Fibroblast of villous mesenchyme (primary cell): ENCODE results near the gene DHRS11. TPM values are rescaled to one million over a fixed set of nuclear protein-coding genes. Genes with fewer than 3 reads are reported as not detected.

Source experiments
- DNase-seq: peaks from one replicate; pipeline ENCODE4 v3.0.0-alpha.2; 2010; ENCODE audit warnings: low read depth
- H3K4me3 ChIP-seq: 2 replicates; pipeline ENCODE4 v1.5.1; 2011; ENCODE audit warnings: low read depth, mild to moderate bottlenecking, low read length
- total RNA-seq: library from RNA; depleted of rRNA; stranded (reverse); fragments of >200 nt; gene quantifications from 2 replicates; pipeline ENCODE4 v1.2.3, GENCODE V29; 2012
- TF ChIP-seq, protein P1 (sequence below): IDR thresholded peaks from 2 replicates; pipeline ENCODE4 v1.5.1; 2012; ENCODE audit warnings: low read depth, mild to moderate bottlenecking, low read length; ENCODE audit not compliant: insufficient read depth

DHRS11 gene
- total RNA-seq, 1 donor: 5.6 TPM

DNA sequence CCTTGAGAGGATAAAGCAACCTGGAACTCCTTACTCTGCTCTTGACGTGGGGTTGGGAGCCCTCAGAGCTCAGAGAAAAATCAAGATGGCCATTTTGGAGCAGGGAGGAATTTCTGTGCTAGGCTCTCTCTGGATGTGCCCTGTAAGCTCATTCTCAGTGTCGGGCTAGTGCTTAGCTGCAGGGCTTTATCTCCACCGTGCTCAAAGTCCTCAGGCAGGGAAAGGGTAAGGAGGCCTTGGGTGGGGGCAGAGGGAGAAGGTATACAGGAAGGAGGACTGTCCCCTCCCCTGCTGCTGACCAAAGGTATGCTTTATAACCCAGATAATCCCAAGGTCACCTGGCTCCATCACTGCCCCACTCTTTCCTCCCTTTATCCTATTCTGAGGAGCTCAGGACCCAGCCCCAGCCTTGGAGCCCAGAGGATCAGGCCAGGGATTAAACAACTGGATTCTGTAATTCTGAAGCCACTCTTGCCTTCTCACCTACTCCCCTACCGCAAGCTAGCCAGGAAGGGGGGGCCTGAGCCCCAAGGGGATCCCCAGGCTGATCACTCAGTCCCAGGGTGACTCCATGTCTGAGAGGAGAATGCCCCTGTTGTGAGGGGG lies 1.1 kb downstream of the DHRS11 start:
- H3K4me3 ChIP-seq: peak overlapping the region; percentile 68
- TF ChIP-seq, protein P1, sequence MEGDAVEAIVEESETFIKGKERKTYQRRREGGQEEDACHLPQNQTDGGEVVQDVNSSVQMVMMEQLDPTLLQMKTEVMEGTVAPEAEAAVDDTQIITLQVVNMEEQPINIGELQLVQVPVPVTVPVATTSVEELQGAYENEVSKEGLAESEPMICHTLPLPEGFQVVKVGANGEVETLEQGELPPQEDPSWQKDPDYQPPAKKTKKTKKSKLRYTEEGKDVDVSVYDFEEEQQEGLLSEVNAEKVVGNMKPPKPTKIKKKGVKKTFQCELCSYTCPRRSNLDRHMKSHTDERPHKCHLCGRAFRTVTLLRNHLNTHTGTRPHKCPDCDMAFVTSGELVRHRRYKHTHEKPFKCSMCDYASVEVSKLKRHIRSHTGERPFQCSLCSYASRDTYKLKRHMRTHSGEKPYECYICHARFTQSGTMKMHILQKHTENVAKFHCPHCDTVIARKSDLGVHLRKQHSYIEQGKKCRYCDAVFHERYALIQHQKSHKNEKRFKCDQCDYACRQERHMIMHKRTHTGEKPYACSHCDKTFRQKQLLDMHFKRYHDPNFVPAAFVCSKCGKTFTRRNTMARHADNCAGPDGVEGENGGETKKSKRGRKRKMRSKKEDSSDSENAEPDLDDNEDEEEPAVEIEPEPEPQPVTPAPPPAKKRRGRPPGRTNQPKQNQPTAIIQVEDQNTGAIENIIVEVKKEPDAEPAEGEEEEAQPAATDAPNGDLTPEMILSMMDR: no peak
- DNase-seq: no peak

DNA sequence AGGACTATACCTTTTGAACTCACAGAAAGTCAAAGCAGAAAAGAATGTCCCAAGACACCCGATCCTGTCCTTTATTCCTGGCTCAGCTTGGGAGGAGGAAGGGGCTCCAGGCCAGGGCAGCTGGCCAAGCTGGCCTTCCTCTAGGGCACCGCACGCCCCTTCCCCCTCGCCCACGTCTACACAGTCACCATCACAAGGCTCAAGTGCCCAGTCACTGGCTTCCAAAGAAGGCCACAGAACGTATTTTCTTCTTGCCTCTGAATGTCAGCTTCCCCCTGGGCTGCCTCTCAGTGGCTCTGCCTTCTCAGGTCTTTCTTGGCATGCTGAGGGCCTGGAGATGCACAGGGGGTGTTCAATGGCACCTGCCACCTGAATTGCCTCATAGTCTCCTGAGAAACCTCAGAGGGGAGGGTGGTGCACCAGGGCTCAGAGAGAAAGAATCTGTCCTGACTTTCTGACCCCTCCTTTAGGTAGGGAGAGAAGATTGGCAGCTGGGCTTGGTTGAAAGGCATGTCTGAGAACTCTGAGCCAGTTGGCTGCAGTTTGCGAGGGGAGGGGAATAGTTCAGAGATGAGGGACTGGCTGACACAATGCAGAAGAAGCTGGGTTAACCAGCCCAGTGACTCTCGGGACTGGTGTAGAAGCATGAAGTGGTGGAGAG lies 2.1 kb downstream of the DHRS11 start:
- TF ChIP-seq, protein P1: no peak
- H3K4me3 ChIP-seq: no peak overlapping the region
- DNase-seq: no peak

DNA sequence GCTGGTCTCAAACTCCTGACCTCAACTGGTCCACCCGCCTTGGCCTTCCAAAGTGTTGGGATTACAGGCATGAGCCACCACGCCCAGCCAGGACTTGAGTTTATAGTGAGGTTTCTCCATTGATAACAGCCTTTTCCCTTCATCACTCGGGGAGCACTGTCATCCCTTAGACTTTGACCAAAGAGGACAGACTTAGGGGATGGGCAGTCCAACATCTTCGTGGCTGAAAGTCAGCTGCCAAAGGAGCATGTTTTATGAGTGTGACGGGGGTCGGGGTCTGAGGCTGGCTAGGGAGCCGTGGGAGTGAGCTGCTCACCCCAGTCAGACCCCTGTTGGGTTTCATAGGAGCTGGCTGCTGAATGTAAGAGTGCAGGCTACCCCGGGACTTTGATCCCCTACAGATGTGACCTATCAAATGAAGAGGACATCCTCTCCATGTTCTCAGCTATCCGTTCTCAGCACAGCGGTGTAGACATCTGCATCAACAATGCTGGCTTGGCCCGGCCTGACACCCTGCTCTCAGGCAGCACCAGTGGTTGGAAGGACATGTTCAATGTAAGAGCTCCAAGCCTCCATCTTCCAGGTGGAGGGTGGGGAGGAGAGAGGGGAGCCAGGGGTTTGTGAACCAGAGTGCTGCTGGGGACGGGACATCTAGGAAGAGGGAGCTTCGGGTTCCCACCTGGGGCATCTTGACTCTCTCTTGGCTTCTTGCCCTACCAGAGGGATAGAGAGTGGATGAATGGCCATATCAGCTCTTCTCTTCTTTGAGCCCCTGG lies 3.1 kb downstream of the DHRS11 start:
- TF ChIP-seq, protein P1: no peak
- DNase-seq: no peak
- H3K4me3 ChIP-seq: no peak overlapping the region

DNA sequence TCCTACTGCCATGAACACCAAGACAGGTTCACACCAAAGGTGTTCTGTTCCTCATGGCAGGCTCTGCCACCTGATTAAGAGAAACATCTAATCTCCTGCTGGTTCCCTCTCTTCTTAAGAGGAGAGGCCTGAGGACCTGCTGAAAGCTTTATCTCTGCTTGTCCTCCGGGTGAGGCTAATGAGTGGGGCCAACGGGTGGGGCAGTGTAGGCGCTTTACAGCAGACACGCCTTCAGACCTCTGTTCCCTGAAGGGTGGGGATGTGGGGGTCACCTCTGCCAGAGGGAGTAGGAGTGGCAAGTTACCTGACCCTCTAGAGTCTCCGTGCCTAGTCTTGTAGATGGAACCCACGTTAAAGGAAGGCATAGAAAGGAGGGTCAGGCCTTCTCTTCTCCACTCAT lies 5.5 kb downstream of the DHRS11 start:
- TF ChIP-seq, protein P1: no peak
- no peak for DNase-seq
- H3K4me3 ChIP-seq: no peak overlapping the region

DNA sequence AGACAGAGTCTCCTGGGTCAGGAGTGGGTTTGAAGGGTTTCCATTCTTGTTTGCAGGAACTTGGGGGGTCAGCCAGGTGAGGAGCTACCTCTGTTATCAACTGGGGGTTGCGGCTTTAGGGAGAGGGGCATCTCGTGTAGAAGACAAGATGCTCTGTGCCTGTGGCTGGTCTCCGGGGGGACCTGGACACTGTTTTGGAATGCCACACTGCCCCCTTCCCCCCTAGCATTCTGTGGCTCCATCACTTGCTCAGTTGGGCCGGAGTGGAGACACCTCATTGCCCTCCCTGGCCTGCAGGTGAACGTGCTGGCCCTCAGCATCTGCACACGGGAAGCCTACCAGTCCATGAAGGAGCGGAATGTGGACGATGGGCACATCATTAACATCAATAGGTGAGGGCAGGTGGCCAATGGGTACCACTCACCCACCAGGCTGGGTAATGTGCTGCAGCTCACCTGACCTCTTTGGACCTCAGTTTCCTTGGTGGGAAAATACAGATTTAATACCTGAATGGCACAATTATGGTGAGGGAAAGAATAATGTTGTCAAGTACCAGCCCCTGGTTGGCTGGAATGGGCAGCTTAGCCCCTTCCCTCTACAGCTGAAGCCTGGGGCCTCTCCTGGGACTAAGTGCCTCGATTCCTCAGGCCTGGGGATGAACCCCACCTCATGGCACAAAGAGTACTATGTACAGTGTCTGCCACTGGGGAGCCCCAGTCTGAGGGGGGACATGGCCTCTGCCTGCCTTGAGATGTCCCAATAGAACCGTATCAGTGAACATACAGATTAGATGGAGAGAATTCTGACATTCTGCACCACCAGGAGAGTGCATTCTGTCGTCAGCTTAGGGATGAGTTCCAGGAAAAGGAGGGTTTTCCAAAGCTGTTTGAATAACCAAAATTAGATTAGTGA lies 6.4 kb downstream of the DHRS11 start:
- no peak for DNase-seq
- TF ChIP-seq, protein P1: no peak
- H3K4me3 ChIP-seq: no peak overlapping the region

DNA sequence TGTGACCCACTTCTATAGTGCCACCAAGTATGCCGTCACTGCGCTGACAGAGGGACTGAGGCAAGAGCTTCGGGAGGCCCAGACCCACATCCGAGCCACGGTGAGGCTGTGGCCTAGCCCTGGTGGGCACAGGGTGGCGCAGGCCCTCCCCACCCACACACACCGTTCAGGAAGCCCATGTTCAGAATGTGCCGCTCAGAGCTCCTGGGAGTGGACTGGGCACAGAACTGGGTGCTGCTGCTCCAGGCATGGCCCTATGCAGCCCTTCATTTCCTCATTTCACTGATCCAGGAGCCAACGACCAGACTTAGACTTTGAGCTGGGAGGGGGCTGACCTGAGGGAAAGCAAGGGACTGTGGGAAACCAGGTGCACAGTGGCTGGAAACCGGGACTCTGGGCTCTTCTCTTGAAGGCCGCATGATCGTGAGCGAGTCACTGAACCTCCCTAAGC lies 7.3 kb downstream of the DHRS11 start:
- H3K4me3 ChIP-seq: no peak overlapping the region
- TF ChIP-seq, protein P1: no peak
- DNase-seq: no peak
